MM.1S (cell line): ENCODE data around the gene CSF2RB.

Source experiments
- DNase-seq: peaks from one replicate; pipeline ENCODE4 v3.0.0-alpha.2; 2015
- H2AFZ ChIP-seq: fragments of 300-600 bp; sonication (generic); 2 replicates; pipeline ENCODE4 v1.6.0; 2016; ENCODE audit warnings: antibody characterized with exemption, low read length
- H3F3A ChIP-seq: fragments of 300-600 bp; sonication (generic); 2 replicates; pipeline ENCODE4 v1.6.1; 2016; ENCODE audit warnings: mild to moderate bottlenecking, antibody characterized with exemption, low read length, moderate library complexity, mixed read lengths; ENCODE audit not compliant: insufficient read depth
- H3K27ac ChIP-seq: fragments of 300-600 bp; sonication (generic); 2 replicates; pipeline ENCODE4 v1.5.1; 2016; ENCODE audit warnings: mild to moderate bottlenecking, low read length
- H3K27me3 ChIP-seq: fragments of 300-600 bp; sonication (generic); replicated peaks from 2 replicates; pipeline ENCODE4 v1.6.0; 2016; ENCODE audit warnings: low read length; ENCODE audit not compliant: insufficient read depth
- H3K36me3 ChIP-seq: fragments of 300-600 bp; sonication (generic); replicated peaks from 2 replicates; pipeline ENCODE4 v1.6.1; 2016; ENCODE audit warnings: mild to moderate bottlenecking, low read length, mixed read lengths; ENCODE audit not compliant: insufficient read depth
- H3K4me1 ChIP-seq: fragments of 300-600 bp; sonication (generic); 2 replicates; pipeline ENCODE4 v1.6.1; 2016; ENCODE audit warnings: low read length, mixed read lengths
- H3K4me2 ChIP-seq: fragments of 300-600 bp; sonication (generic); 2 replicates; pipeline ENCODE4 v1.6.0; 2016; ENCODE audit warnings: low read depth, low read length
- H3K4me3 ChIP-seq: fragments of 300-600 bp; sonication (generic); 2 replicates; pipeline ENCODE4 v1.5.1; 2016; ENCODE audit warnings: low read length, mixed read lengths
- H3K79me2 ChIP-seq: fragments of 300-600 bp; sonication (generic); 2 replicates; pipeline ENCODE4 v1.6.1; 2016; ENCODE audit warnings: mixed run types, low read length, mixed read lengths
- H3K9ac ChIP-seq: fragments of 300-600 bp; sonication (generic); 2 replicates; pipeline ENCODE4 v1.6.1; 2016; ENCODE audit warnings: low read length, mixed read lengths
- H3K9me2 ChIP-seq: fragments of 300-600 bp; sonication (generic); replicated peaks from 2 replicates; pipeline ENCODE4 v1.6.1; 2016; ENCODE audit warnings: mild to moderate bottlenecking, low read length, mixed read lengths; ENCODE audit not compliant: insufficient read depth
- H3K9me3 ChIP-seq: fragments of 300-600 bp; sonication (generic); replicated peaks from 2 replicates; pipeline ENCODE4 v1.6.1; 2016; ENCODE audit warnings: mild to moderate bottlenecking, low read length, mixed read lengths; ENCODE audit not compliant: insufficient read depth
- H4K20me1 ChIP-seq: fragments of 300-600 bp; sonication (generic); 2 replicates; pipeline ENCODE4 v1.6.1; 2016; ENCODE audit warnings: mild to moderate bottlenecking, low read length, moderate library complexity, mixed read lengths; ENCODE audit not compliant: insufficient read depth
- CTCF ChIP-seq: fragments of 300-600 bp; sonication (generic); IDR thresholded peaks from 2 replicates; pipeline ENCODE4 v1.5.1; 2016; ENCODE audit warnings: antibody characterized with exemption, low read length, mixed read lengths
- EZH2 ChIP-seq: fragments of 300-600 bp; sonication (generic); optimal IDR thresholded peaks from 2 replicates; pipeline ENCODE3; 2017; ENCODE audit warnings: low read depth, mild to moderate bottlenecking, antibody characterized with exemption, low read length, mixed read lengths
- EZH2phosphoT487 ChIP-seq: fragments of 300-600 bp; sonication (generic); IDR thresholded peaks from 2 replicates; pipeline ENCODE4 v1.6.1; 2018; ENCODE audit warnings: antibody characterized with exemption, low read length

Gene CSF2RB

GRCh38 chr22:36873614-36874308, 39.7 kb upstream of the CSF2RB start:
- DNase-seq: peak; percentile 92
- TF ChIP-seq EZH2phosphoT487 (no peak), CTCF (peak; percentile 71)
- peak overlapping the region; percentile 25 for H2AFZ ChIP-seq
- H3K79me2 ChIP-seq: no peaks in the 10 kb centered on the region
- H3K4me2 ChIP-seq: peak overlapping the region; percentile 48
- no peaks in the 10 kb centered on the region for H3K9me3 ChIP-seq
- H3K27ac ChIP-seq: peak overlapping the region; percentile 93
- H3K9ac ChIP-seq: peak overlapping the region; percentile 52
- H3F3A ChIP-seq: peaks cover 31% of the 10 kb centered on the region
- no peaks in the 10 kb centered on the region for H3K9me2 ChIP-seq
- no peaks in the 10 kb centered on the region for H4K20me1 ChIP-seq
- no peaks in the 10 kb centered on the region for H3K27me3 ChIP-seq
- H3K36me3 ChIP-seq: no peaks in the 10 kb centered on the region
- peak overlapping the region; percentile 7 for H3K4me3 ChIP-seq
- H3K4me1 ChIP-seq: peaks cover 20% of the 10 kb centered on the region

DNA sequence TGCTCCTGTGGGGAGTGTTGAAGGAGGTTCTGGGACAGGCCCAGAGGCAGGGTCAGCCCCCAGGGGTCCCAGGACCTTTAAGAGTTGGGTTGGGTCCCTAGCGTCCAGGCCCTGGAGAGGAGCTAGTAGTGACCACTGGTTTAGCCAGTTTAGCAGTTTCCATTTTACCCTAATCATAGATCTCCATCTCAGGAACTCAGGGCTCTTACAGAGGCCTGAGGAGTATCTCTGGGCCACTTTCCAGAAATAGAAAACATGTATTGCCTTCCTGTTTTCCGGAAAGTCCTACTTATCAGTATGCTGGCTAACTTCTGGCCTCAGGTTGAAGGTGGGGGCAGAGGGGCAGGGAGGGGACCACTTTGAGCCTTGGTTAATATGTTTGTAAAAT, 39.1 kb upstream of the CSF2RB start:
- Histone ChIP-seq H3K9ac (peak overlapping the region; percentile 52), H3F3A (peaks cover 31% of the 10 kb centered on the region), H3K4me2 (peak overlapping the region; percentile 48), H4K20me1 (no peaks in the 10 kb centered on the region), H3K79me2 (no peaks in the 10 kb centered on the region), H3K27me3 (no peaks in the 10 kb centered on the region), H3K4me1 (peaks cover 20% of the 10 kb centered on the region), H3K4me3 (peak overlapping the region; percentile 7), H3K27ac (peak overlapping the region; percentile 93), H2AFZ (peak overlapping the region; percentile 25), H3K9me2 (no peaks in the 10 kb centered on the region), H3K36me3 (no peaks in the 10 kb centered on the region), H3K9me3 (no peaks in the 10 kb centered on the region)
- DNase-seq: no peak
- TF ChIP-seq CTCF (no peak), EZH2 (no peak), EZH2phosphoT487 (no peak)

DNA sequence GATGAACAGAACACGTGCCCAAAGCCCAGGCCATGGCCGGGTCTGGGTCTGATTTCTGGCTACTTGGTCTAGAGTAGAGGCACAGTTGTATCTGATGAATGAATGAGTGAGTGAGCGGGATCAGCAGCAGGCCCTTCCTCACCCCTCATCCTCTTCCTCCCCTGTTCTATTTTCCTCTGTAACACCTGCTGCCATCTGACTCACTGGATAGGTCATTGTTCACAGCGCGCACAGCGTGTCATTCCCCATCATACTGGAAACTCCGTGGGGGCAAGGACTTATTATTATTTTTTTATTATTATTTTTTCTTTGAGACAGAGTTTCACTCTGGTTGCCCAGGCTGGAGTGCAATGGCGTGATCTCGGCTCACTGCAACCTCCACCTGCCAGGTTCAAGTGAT, 38.7 kb upstream of the CSF2RB start:
- peak overlapping the region; percentile 93 for H3K27ac ChIP-seq
- H3K4me2 ChIP-seq: peak overlapping the region; percentile 48; the same call in 1 of the 2 replicates
- no peaks in the 10 kb centered on the region for H3K36me3 ChIP-seq
- H3K4me3 ChIP-seq: peak overlapping the region; percentile 7; the same call in 1 of the 2 replicates
- no peaks in the 10 kb centered on the region for H4K20me1 ChIP-seq
- no peaks in the 10 kb centered on the region for H3K79me2 ChIP-seq
- H3K9me3 ChIP-seq: no peaks in the 10 kb centered on the region
- no peaks in the 10 kb centered on the region for H3K9me2 ChIP-seq
- no peaks in the 10 kb centered on the region for H3K27me3 ChIP-seq
- peaks cover 31% of the 10 kb centered on the region for H3F3A ChIP-seq
- H3K9ac ChIP-seq: no peak overlapping the region
- no peak overlapping the region for H2AFZ ChIP-seq
- no peak for DNase-seq
- H3K4me1 ChIP-seq: peaks cover 20% of the 10 kb centered on the region
- TF ChIP-seq EZH2: no peak
- TF ChIP-seq CTCF: no peak
- no peak for TF ChIP-seq EZH2phosphoT487
